ENCODE results near the gene CACNA1B. TPM values are rescaled to one million over a fixed set of nuclear protein-coding genes. Genes with fewer than 3 reads are reported as not detected.

CACNA1B gene
- total and polyA plus RNA-seq, 9 of the 15 experiments (the other 6 are each of a cell fraction or from before 2014, with no cell fraction given) = 0.01 to 0.04 TPM; not detected in 7

GRCh38 chr9:138114501-138115245, 237.1 kb downstream of the CACNA1B start:
- H2AFZ ChIP-seq (ENCODE audit: low read depth, low read length) = no peak overlapping the region
- H3K9me3 ChIP-seq (replicated peaks; ENCODE audit: control insufficient read depth, insufficient read depth, low read depth, low read length) = no peaks in the 10 kb centered on the region
- peaks cover 9 to 53% of the 10 kb centered on the region in 2 experiments; a peak in 4 of 5 replicates for H3K27me3 ChIP-seq (ENCODE audit: control insufficient read depth in 2 of 2, insufficient read depth in 2 of 2, low read length in 2 of 2)
- no peak overlapping the region for H3K4me2 ChIP-seq (ENCODE audit: insufficient read depth, low read length)
- ATAC-seq (no peak), FAIRE-seq (no peak), DNase-seq (ENCODE audit: extremely low read depth in 1 of 4, low spot score in 3 of 4) (no peak)
- ChIA-PET POLR2A (no interaction called here), CTCF (ENCODE audit: low intra/inter-chr PET ratio) (interaction anchor here (0.6 kb wide), 1 partner anchor 302 kb away, joined by 3 read pairs; no protein-coding TSS in a partner anchor)
- BruUV-seq (replicated peaks) = no TSS peak
- no peaks in the 10 kb centered on the region for H3K79me2 ChIP-seq (ENCODE audit: control insufficient read depth, insufficient read depth, low read length)
- no peak overlapping the region for H3K27ac ChIP-seq (ENCODE audit: extremely low read depth, low read depth, low read length)
- TF ChIP-seq MCM3 (IDR thresholded peaks at IDR 0.05) = no peak
- 1% methylated on average over 10 of the region's 10 CpGs for WGBS (ENCODE audit: insufficient coverage, low coverage, missing lambda C conversion rate)
- peaks cover 0 to 2% of the 10 kb centered on the region in 2 experiments; a peak in 1 of 5 replicates for H3K4me1 ChIP-seq (replicated peaks in 1 of 2; ENCODE audit: control insufficient read depth in 2 of 2, insufficient read depth in 2 of 2, low read length in 2 of 2)
- intact Hi-C loops (cut with micrococcal nuclease) (no loop called here), in situ Hi-C loops (cut with MboI) (no loop called here)
- H4K20me1 ChIP-seq (replicated peaks; ENCODE audit: control insufficient read depth, insufficient read depth, low read length) = no peaks in the 10 kb centered on the region; the same call in 1 of the 2 replicates
- H3K9ac ChIP-seq (ENCODE audit: insufficient read depth in 1 of 2, low read depth in 2 of 2, low read length in 2 of 2) = no peak overlapping the region
- H3K4me3 ChIP-seq = no peak overlapping the region
- no peaks in the 10 kb centered on the region for H3K9me1 ChIP-seq (ENCODE audit: control insufficient read depth, insufficient read depth, low read length)
- no peaks in the 10 kb centered on the region for H3K36me3 ChIP-seq (ENCODE audit: control insufficient read depth, insufficient read depth, low read length)

- Histone ChIP-seq H3K4me1 (replicated peaks in 1 of 2; ENCODE audit: control insufficient read depth in 2 of 2, insufficient read depth in 2 of 2, low read length in 2 of 2) (peaks cover 0 to 8% of the 10 kb centered on the region in 2 experiments; a peak in 1 of 5 replicates), H2AFZ (ENCODE audit: low read depth, low read length) (no peak overlapping the region), H3K4me3 (no peak overlapping the region), H3K36me3 (ENCODE audit: control insufficient read depth, insufficient read depth, low read length) (no peaks in the 10 kb centered on the region), H3K9me3 (replicated peaks; ENCODE audit: control insufficient read depth, insufficient read depth, low read depth, low read length) (no peaks in the 10 kb centered on the region), H3K79me2 (ENCODE audit: control insufficient read depth, insufficient read depth, low read length) (no peaks in the 10 kb centered on the region), H3K27ac (ENCODE audit: extremely low read depth, low read depth, low read length) (no peak overlapping the region), H3K4me2 (ENCODE audit: insufficient read depth, low read length) (no peak overlapping the region), H3K9me1 (ENCODE audit: control insufficient read depth, insufficient read depth, low read length) (no peaks in the 10 kb centered on the region), H4K20me1 (replicated peaks; ENCODE audit: control insufficient read depth, insufficient read depth, low read length) (no peaks in the 10 kb centered on the region; the same call in 1 of the 2 replicates), H3K27me3 (ENCODE audit: control insufficient read depth in 2 of 2, insufficient read depth in 2 of 2, low read length in 2 of 2) (peaks cover 15 to 61% of the 10 kb centered on the region in 2 experiments; a peak in 4 of 5 replicates), H3K9ac (ENCODE audit: insufficient read depth in 1 of 2, low read depth in 2 of 2, low read length in 2 of 2) (no peak overlapping the region)
- WGBS (ENCODE audit: insufficient coverage, low coverage, missing lambda C conversion rate) = 1% methylated on average over 7 of the region's 7 CpGs
- no peak for ATAC-seq
- ChIA-PET POLR2A (interaction anchor here (0.6 to 1.0 kb wide), 2 partner anchors 9 to 14 kb away, joined by 3 to 4 read pairs; no protein-coding TSS in a partner anchor), CTCF (ENCODE audit: low intra/inter-chr PET ratio) (interaction anchor here (0.6 kb wide), 1 partner anchor 303 kb away, joined by 3 read pairs; no protein-coding TSS in a partner anchor)
- FAIRE-seq = no peak
- DNase-seq (ENCODE audit: extremely low read depth in 1 of 4, low spot score in 3 of 4) = no peak
- BruUV-seq (replicated peaks) = no TSS peak
- intact Hi-C loops (cut with micrococcal nuclease) (no loop called here), in situ Hi-C loops (cut with MboI) (no loop called here)
- TF ChIP-seq CSDE1 (IDR thresholded peaks at IDR 0.05) (no peak), FOXK2 (conservative IDR thresholded peaks at IDR 0.05 in 1 of 2, IDR thresholded peaks at IDR 0.05 in 1 of 2; ENCODE audit: low read depth in 2 of 2) (no peak), SAP30 (IDR thresholded peaks at IDR 0.05; ENCODE audit: borderline replicate concordance, insufficient read depth, low read depth, low read length, poor library complexity, severe bottlenecking) (no peak), ZBTB12 (CRISPR knock-in tag; IDR thresholded peaks at IDR 0.05) (no peak), CC2D1A (IDR thresholded peaks at IDR 0.05) (no peak), HDAC3 (IDR thresholded peaks at IDR 0.05; ENCODE audit: borderline replicate concordance, partially characterized antibody) (no peak), RBM22 (IDR thresholded peaks at IDR 0.05; ENCODE audit: low read depth, low read length, poor library complexity, severe bottlenecking) (no peak), ATF2 (CRISPR knock-in tag; IDR thresholded peaks at IDR 0.05) (no peak)
These were observed 237.9 kb downstream of the CACNA1B start for GRCh38 chr9:138115506-138115905.
